ENCODE measurements around the gene SUPT3H.

- no peak for TF ChIP-seq FOXP2 (optimal IDR thresholded peaks at IDR 0.05; ENCODE audit: control extremely low read depth, extremely low read length, insufficient read depth)
- no peak for TF ChIP-seq EZH2 (IDR thresholded peaks at IDR 0.05)
- no peak for TF ChIP-seq POLR2AphosphoS5 (IDR thresholded peaks at IDR 0.05; ENCODE audit: borderline replicate concordance, low read depth, low read length)
These were observed 526.6 kb downstream of the SUPT3H start for GRCh38 chr6:44851176-44851575.

Data from SK-N-MC (cell line).